ENCODE data around the gene ABCA7. TPM values are rescaled to one million over a fixed set of nuclear protein-coding genes. Genes with fewer than 3 reads are reported as not detected.

The ABCA7 gene
- total and polyA plus RNA-seq, 2 of the 8 experiments (the other 6 are each of a cell fraction or from before 2014, with no cell fraction given): 10.4 to 25.6 TPM

- TF ChIP-seq POLR2AphosphoS5 (IDR thresholded peaks at IDR 0.05; ENCODE audit: low read depth, low read length) (peak; percentile 89), CREB1 (IDR thresholded peaks at IDR 0.05) (no peak), ATF2 (IDR thresholded peaks at IDR 0.05; ENCODE audit: low read length) (no peak), E2F6 (IDR thresholded peaks at IDR 0.05) (no peak), SP1 (IDR thresholded peaks at IDR 0.05; ENCODE audit: low read depth, low read length) (no peak), KDM5A (IDR thresholded peaks at IDR 0.05; ENCODE audit: low read length) (no peak), RNF2 (IDR thresholded peaks at IDR 0.05; ENCODE audit: borderline replicate concordance, low read depth, low read length, missing control alignments, poor library complexity, severe bottlenecking) (no peak), GTF2F1 (IDR thresholded peaks at IDR 0.05; ENCODE audit: borderline replicate concordance, low read depth, low read length) (no peak), TBP (IDR thresholded peaks at IDR 0.05; ENCODE audit: low read depth, low read length) (peak; percentile 56; the same call in 1 of the 2 replicates), TAF1 (IDR thresholded peaks at IDR 0.05; ENCODE audit: low read depth, low read length) (no peak; the same call in none of the 2 replicates), BCL11A (IDR thresholded peaks at IDR 0.05; ENCODE audit: low read depth in 2 of 2, low read length in 2 of 2) (no peak), RXRA (IDR thresholded peaks at IDR 0.05; ENCODE audit: insufficient read depth, low read depth, low read length) (no peak), EGR1 (IDR thresholded peaks at IDR 0.05; ENCODE audit: borderline replicate concordance, low read depth, low read length) (no peak)
Observed at GRCh38 chr19:1028062-1028926, 11.6 kb upstream of the ABCA7 start (continued).
